ENCODE data around the gene ACACA.

DNA sequence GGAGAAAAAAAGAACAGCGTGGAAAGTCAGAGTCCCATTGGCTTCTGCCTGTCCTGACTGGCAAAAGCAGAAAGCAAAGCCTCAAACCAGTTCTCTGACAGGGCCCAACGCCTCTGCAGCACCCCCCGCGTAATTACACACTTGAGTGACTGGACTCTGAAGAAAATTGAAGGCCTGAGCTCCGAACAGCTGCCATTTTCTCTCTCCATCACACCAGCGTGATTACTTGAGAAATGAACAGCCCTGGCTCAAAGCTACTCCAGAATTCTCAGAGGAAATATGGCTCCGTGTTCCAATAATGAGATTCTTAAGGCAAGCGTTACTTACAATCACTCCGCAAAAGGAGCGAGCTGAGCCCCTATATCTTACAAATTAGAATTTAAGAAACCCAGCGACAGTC lies 173.6 kb downstream of the ACACA start:
- no peak for TF ChIP-seq CTCF (IDR thresholded peaks at IDR 0.05; ENCODE audit: low read depth, low read length, poor library complexity, severe bottlenecking)
- TF ChIP-seq EZH2phosphoT487 (IDR thresholded peaks at IDR 0.05; ENCODE audit: borderline replicate concordance, low read length), result no peak

All from DOHH2 (cell line).